Left lobe of liver (tissue), 2 donors: Measurements from ENCODE around the gene S1PR3. TPM values are rescaled to one million over a fixed set of nuclear protein-coding genes. Genes with fewer than 3 reads are reported as not detected.
A peak's percentile ranks its signal among the peaks of the same experiment; 100 is the strongest.

Experiments
- ATAC-seq: fragments of 200-7000 bp; cut with Tn5 transposase; one replicate; pipeline ENCODE4 v1.9.1; 2020; ENCODE audit warnings: mild to moderate bottlenecking, moderate library complexity
- DNase-seq: peaks from one replicate; pipeline ENCODE4 v3.0.0-alpha.2; 2020; ENCODE audit warnings: low spot score
- total RNA-seq: library from RNA; stranded (reverse); gene quantifications from one replicate; pipeline ENCODE4 v1.2.1, GENCODE V29; 2021
- donor health status: DM: no; HTN: no; CAD: no; lungs with moderate emphysema.
- donor health status: DM: no; HTN: yes; CAD: no.

S1PR3 gene
- total RNA-seq, 1 donor from 2014 or later = 2.0 TPM

DNA sequence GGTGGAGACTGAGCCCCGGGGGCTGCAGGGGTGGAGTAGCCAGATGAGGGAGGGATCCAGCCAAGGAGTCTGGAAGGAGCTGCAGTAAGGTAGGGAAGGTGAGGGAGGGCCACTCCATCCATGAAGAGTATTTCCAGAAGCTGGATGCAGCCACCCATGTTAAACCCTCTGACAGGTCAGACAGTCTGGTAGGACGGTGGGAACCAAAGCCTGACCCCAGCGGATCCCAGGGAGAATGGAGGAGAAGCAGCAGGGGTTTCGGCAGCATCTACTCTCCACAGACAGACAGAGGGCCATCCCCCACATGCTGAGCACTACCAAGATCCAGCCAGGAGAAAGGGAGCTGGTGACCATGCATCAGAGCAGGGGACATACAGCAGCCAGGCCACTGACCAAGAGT, 22.5 kb upstream of the S1PR3 start:
- DNase-seq = no peak
- no peak for ATAC-seq

DNA sequence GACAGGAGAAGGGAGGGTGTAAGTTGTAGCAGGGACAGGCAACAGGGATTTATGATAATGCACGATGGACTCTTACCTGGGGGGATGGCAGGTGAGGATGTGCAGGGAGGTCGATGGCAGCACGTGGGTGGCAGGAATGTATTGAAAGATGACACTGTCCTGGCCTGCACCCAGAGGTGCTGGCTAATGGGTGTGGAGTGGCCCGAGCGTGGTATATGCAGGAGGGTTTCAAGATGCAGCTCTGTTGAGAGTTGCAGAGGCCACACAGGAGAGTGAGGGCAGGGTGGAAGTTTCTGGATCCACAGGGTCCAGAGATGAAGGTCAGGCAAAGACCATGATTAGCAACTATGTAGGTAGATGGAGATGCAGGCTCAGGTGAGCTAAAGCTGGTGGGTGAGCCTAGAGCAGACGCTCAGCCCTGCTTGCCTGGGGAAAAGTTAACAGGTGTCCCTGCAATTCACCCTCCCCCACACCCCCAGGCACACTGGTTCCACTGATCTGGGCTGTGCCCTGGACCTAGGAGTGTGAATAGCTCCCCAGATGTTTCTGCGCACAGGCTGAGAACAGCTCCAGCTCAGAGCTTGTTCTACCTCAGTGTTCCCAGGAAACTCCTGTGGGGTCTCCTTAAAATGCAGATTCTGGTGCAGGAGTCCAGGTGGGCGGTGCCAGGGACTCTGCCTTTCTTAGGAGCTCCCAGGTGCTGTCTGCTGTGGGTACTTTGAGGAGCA, 21.5 kb upstream of the S1PR3 start:
- ATAC-seq = no peak

DNA sequence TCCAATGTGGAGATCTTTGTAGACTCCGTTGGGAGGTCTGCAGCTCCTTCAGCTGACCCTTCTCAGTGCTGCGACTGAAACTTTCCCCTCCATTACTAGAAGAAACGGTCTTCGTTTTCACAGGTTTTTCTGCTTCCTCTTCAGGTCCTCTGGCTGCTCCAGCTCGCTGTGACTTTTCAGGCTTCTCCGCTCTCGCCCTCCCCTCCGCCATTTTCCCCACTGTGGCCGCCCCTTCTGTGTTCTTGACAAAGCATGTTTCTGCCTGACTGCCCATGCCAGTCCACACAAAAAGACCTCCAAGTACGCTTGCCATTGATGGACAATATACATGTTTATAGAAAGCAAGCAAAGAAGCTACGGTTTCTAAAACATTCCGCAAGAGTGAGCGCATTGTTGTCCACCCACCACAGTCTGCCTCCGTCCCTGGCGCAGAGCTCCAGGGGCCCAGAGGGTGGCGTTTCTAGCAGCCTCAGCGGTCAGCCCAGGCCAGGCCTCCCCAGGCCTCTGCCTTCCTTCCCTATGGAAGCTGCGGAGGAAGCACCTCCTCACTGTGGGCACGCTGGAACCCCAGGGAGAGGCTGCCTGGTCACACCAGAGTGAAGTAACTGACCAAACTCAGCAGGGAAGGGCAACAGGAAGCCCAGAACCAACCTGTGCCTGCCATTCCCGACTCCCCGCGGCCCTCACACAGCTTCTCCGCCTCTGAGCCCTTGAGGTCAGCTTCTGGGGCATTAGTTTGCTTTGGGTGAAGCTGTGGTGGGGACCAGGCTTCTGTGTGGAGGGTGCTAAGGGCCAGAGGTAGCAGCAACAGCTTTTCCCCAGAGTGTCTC, 19.9 kb upstream of the S1PR3 start:
- DNase-seq (no peak), ATAC-seq (no peak)

More for the DNA sequence above, 21.5 kb upstream of the S1PR3 start:
- no peak for DNase-seq

DNA sequence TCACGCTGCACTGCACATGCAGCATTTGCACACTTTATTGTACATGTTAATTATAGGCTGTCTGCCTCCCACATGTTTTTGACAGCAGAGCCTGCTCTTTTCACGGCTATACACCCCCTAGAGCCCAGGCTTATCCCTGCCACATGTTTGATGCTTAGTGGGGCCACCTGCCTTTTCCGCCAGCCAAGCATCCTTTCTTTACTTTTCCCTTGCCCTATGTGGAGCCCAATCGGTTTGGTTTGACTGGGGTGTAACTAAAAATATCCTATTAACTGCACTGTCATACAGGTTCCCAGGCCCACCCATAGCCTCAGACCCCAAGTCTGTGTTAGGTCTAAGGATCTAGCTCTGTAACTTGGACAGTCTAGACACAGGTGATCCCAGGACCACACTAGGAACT, 18.9 kb upstream of the S1PR3 start:
- DNase-seq = no peak
- no peak for ATAC-seq

DNA sequence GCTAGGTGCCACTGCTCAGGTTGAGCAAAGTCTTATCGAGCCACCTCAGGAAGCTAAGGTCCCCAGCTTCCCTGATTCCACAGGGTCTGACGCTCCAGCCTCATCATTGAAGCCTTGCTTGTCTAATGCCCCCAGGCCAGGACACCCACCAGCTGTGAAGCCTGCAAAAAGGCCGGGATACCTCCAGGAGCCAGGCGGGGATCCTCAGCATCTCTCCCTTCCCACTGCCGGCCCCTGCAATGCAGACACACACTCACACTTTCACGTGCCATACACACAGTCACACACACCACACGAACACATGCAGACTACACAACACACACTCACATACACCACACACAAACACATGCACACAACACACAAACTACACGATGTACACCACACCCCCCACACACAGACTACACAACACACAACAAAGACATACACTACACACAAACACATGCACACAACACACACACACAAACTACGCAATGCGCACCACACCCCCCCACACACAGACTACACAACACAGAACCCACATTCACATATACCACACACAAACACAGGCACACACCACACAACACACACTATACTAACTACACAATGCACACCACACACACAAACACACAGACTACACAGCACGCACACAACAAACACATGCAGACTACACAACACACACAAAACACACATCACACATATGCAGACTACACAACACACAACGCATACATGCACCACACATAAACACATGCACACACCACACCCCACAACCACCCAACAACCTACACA, 17.8 kb upstream of the S1PR3 start:
- DNase-seq (no peak), ATAC-seq (no peak)

DNA sequence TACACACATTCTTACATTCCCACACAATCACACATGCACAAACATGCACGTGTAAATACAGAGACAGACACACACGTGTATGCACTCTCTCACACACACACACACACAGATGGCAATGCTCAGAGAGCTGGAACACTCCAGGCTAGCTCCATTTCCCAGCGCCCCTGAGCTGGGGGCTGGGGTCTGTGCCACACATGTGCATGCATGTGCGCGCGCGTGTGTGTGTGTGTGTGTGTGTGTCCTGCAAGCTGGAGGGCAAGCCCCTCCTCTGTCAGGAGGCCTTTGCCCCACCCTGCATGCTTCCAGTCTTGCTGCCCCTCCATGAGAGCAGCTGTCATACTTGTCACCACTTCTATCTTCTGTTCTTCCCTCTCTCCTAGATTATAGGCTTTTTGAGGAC, 16.6 kb upstream of the S1PR3 start:
- DNase-seq (peak; percentile 28), ATAC-seq (no peak)

DNA sequence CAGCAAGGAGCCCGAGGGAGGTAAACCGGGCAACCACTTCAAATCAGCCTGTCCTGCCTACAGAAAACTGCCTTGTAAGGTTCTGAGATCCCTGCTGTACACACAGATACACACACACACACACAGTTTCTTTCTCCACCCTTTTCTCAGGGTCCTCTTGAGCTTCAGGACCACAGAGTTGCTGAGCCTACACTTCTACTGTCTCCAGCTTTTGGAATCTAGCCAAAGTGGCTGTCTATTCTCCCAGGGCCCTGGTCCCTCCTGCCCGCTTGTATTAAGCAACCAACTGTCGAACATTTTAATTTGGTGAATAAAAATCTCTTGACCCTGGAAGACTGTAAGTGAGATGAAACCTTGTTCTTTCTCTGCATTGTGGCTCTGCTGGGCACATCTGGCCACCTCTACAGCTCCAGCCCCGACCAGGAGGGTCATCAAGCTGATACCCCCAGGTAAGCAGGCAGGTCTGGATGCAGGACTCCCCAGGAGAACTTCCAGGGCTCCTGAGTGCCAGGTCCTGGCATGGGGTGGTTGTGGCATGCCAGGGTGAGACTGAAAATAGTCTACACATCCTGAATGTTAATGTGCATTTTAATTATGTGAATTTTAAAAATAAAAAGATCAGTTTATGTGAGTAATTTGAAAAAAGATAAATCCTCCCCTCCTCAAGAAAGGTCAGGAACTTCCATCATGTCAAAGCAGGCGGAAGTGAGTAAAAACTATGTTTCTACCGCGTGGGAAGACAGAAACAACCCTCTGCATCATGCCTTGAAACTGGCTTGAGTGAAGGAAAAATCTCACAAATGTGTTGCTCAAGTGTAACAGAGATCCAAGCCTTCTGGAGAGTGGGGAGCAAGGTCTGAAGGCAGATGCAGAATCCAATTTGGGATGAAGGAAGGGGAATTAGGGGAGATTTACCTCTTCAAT, 15.0 kb upstream of the S1PR3 start:
- ATAC-seq (no peak), DNase-seq (peak; percentile 22)

DNA sequence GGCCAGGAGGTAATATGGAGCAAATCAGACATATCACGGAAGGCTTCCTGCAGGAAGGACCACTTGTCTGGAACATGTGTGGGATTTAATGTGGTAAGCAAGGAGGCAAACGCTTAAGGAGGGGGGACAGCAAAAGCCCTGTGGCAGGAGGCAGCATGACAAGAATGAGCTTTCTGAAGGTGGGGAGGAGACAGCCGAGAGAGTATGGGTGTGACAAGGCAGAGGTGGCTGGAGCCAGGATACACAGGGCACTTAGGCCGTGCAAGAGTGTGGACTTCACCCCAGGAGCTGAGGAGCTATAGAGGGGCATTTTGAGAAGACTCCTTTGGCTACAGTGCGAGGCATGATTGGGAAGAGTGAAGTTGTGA, 14.4 kb upstream of the S1PR3 start:
- ATAC-seq = no peak
- peak; percentile 1 for DNase-seq

DNA sequence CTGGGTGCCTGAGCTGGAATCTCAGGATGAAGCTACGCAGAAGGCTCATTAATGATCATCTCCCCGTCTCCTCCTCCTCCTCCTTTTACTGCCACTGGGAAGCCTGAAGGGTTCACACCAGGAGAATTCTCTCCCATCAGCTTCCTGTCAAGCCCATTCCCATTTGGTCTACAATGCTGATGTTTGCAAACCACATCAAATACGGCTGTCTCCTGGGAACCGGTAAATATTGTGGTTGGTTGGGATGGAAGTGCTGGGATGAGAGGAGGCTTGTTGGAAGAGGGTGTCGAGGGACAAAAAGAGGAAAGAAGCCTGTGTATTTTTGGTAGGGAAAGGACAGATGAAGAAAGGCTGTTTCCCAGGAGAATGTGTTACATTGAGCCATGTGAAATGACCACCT, 13.2 kb upstream of the S1PR3 start:
- no peak for ATAC-seq
- no peak for DNase-seq

DNA sequence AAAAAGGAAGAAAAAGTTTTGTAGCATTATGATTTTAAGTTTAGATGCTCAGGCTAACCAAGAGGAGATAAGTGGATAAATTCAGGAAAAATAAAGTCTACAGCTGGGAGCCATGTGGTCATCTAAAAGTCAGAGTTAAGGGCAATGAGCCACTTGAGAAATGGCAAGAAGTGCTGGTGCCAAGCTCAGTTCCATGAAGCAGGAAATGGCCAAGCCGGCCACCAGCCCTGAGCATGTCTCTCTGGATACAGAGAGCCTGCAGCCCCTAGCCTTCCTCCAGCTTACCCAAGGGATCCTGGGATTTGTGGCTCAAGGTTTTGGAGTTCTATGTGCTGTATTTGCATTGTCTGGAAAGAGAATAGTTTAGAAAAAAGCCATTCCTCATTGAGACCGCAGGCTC, 12.2 kb upstream of the S1PR3 start:
- ATAC-seq (no peak), DNase-seq (no peak)

DNA sequence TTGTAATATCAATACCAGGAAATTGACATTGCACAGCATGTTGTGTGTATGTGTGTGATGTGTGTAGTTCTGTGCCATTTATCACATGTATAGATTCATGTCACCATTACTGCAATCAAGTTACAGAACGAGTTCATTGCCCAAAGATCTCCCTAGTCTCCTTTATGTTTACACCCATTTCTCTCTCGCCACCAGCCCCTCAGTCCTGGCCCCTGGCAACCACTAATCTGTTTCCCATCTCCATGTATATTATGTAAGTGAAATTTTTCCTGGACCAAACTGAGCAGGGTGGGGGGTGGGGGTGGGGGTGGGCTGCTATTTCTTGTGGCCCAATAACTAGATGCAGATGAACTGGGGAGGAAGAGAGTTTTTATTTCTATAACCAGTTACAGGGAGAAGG, 11.5 kb upstream of the S1PR3 start:
- ATAC-seq (no peak), DNase-seq (no peak)

DNA sequence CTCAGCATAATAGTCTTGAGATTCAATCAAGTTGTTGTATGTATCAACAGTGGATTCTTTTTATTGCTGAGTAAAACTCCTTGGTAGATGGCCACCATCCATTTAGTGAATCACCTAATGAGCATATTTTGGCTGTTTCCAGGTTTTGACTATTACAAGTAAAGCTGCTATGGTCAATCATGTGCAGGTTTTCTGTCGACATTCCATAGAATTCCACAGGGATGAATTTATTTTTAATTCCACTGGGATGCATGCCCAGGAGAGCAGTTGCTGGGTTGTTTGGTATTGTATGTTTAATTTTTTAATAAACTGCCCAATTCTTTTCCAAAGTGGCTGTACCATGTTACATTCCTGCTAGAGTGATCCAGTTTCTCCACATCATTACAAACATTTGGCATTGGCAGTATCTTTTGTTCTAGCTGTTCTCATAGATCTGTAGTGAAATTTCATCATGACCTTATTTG, 10.5 kb upstream of the S1PR3 start:
- DNase-seq (no peak), ATAC-seq (no peak)

DNA sequence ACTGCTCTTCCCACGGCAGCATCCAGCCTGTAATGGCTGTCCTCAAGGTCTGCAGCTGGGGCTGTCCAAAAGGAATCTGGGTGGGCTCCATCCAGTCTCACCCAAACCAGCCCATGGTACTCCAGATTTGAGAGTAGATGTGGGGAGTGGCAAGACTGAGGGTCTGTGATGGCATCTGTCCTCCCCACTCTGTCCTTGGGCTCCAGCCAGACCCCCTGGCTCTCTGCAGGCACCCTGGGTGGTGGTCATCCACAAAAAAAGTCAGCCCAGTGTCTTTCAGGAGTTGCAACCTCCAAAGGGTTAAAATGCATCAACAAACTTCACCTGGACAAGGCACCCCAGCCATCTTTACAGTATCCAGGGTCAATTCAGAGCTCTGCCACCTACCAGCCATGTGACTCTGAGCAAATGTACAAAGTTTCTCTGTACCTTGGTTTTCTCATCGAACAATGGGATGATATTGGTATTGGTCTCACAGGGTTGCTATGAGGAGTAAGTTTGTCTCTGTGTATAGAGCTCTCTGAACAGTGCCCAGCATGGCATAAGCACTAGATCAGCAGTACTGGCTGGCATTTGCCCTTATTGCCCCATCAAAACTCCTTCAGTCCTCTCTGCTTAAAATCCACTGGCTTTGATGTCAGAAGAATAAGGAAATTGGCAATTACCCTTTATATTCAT, 7.3 kb upstream of the S1PR3 start:
- no peak for ATAC-seq
- DNase-seq = no peak

DNA sequence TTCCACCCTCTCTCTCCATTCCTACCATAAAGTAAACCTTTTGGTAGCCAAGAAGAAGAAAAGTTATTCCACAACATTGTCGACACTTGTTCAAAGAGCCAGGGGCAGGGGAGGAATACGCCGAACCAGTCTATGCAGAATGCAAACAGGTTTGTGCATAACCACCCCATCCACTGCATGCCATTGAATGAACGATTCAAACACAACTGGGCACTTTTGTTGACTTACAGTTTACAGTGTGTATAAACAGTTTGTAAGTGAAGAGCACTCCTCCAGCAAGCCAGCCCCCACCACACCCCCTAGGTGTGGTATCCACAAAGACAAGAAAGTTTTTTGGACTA, 6.8 kb upstream of the S1PR3 start:
- no peak for ATAC-seq
- no peak for DNase-seq

DNA sequence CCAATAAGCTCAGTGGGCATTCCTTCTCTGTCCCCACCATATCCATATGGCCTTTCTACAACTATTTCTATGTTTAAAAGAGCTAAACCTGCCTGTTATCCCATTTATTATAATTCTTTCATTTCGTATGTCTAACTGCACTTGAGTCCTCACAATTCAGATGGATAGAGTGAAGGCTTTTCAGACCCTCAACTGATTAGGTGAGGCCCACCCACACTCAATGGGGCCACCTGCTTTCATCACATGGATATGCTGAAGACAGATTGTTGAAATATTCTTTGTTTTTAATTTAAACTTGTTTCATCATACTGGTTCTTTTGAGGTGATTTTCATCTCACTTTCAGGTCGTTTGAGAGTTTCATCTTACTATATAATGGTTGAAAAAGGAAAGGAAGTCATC, 5.7 kb upstream of the S1PR3 start:
- DNase-seq = no peak
- ATAC-seq = no peak

DNA sequence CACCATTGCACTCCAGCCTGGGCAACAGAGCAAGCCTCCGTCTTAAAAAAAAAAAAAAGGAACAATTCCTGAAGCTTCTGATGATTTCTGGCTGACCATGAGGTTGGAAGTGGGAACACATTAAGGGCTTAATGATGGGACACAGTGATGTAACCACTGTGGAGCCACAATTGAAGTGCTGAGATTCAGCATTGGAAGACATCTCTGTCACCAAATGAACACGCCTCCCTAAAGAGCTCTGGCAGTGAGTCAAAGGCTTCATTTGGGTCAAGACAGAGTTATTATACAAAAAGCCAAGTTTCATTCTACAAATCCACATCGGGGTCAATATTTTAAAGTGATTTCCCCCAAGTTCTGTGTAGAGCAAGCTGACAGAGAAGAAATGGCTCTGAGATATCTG, 4.5 kb upstream of the S1PR3 start:
- no peak for ATAC-seq
- DNase-seq = no peak

DNA sequence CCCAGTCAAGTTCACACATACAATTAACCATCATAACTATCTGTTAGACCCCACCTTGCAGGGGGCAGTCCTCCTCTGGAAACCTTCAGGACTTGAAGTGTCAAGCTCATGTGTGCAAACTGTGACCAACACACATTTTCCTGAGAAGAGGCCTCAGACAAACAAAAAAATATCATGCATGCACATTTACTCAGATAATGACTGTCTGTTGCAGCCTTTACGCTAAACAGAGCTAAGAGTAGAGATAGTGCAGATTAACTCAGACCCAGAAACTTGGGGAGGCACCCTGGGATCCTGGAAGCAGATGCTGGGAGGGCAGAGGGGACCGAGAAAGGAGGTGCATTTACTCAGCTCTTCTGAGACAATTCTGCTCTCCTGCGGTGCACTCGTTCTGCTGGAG, 3.6 kb upstream of the S1PR3 start:
- ATAC-seq (no peak), DNase-seq (no peak)

DNA sequence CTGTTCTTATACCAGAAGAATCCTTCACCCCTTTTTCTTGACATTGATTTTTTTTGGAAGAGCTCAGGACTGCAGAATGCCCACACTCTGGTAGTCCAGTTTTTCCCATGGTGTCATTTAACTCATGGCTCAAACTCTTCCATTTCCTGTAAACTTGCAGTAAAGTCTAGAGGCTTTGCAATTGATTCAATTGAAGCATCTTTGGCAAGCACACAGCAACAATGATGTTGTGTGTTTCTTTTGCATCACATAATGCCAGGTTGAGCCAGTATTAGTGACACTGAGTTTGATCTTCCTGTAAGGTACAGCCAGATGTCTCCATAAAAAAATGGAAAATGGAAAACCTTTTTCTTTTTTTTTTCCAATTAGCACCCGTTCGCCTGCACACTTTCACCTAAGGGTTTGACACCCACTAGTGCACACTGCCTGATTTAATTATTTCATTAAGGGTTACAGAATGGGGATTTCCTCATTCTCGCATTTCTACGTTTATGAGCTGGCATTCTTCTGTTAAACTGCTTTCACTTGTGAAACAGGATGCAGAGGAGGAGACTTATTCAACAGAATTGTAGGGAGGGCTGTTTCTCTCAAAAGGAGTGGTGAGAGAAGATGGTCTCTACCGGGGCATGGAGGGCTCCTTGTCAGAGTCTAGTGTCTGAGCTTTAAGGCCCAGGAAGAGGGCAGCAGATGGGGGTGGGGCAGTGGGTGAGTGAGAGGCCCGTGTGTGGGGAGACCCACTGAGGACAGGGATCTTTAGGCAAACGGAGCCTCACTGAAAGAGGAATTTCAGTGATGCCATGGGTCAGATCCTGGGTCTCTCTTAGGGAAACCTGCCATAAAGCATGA, 2.2 kb upstream of the S1PR3 start:
- ATAC-seq (no peak), DNase-seq (no peak)

DNA sequence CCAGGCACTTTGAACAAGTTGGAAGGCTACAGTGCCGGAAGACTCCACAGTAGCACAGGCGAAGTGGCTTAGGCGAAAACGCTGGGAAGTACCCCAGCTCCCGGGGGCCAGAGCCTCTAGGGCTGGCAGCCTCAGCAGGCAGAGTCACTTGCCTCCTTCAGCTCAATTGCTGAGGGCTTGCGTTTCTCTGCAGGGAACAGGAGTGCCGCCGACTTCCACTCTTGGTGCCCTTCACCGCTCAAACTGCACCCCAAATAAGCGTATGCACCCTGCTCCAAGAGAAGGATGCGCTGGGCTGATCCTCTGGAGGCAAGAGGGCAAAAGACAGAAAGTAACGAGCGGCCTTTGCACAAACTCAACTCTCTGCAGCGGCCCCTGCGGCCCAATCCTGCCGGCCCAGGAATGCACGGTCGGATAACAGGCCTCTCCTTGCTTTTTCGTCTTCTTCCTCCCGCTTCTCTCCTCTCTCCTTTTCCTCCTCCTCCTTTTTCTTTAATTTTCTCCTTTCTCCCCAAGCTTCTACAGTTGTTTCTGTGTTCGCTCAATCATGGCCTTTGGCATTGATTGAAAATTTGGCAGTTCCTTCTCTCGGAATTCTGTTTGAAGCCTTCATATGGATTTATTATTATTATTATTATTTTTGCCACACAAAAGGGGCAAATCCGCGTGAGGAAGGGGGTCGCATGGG, 1.1 kb upstream of the S1PR3 start:
- no peak for ATAC-seq
- DNase-seq = no peak
